ENCODE results near the gene ARHGAP42. TPM values are rescaled to one million over a fixed set of nuclear protein-coding genes. Genes with fewer than 3 reads are reported as not detected.

ARHGAP42 gene
- polyA plus RNA-seq, 3 donors: 0.13 TPM; not detected in 2

DNA sequence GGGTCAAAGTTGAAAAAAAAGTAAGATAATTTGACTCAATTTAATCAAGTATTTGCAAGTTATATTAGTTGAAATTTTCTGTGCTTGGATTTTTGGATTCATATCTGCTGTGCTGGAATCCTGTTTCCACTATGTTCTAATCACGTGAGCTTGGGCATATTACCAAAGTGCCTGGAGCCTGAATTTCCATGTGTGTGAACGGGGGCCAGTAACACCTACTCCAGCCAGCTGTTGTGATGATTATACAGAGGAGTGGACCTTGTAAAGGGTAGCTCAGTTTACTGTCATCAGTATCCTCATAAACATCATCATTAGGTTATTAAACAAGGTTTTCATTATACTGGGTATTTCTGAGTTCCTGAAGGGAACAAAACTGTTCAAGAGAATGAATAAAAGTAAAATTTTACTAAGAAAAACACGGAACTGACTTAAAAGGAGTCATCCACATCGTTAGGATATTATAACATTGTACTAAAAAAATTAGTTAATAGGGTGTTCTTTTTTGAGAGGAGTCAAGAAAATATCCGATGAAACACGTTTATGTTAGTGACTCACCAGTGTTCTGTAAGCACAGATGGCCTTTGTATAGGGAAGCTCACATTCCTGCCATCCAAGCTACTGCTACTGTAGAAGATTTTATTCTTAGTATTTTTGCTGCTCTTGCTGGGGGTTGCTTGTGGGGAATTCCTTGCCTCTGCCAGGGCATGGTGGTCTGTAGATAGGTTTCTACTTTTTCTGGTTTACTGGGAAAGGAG lies 144.1 kb downstream of the ARHGAP42 start:
- H3K4me3 ChIP-seq (replicated peaks in 1 of 3; ENCODE audit: low read depth in 2 of 3, low read length in 3 of 3): no peak overlapping the region
- no peaks in the 10 kb centered on the region for H3K27me3 ChIP-seq (ENCODE audit: control insufficient read depth in 2 of 2, insufficient read depth in 2 of 2, low read length in 2 of 2)
- Mint-ChIP-seq H3K4me3 (no peak overlapping the region), H3K4me1 (no peaks in the 10 kb centered on the region), H3K9me3 (peaks cover 0 to 1% (median 0%) of the 10 kb centered on the region in 7 donors), H3K27me3 (ENCODE audit: low read depth in 3 of 3) (peaks cover 2 to 3% (median 2%) of the 10 kb centered on the region in 3 donors), H3K27ac (no peak overlapping the region), H3K36me3 (no peaks in the 10 kb centered on the region)
- WGBS (ENCODE audit: insufficient coverage): no CpG with 5 or more reads among the region's 6 CpGs
- H3K9me3 ChIP-seq (replicated peaks in 1 of 2; ENCODE audit: control insufficient read depth in 1 of 2, insufficient read depth in 1 of 2, low read length in 2 of 2): no peaks in the 10 kb centered on the region
- H3K27ac ChIP-seq (ENCODE audit: low read depth in 1 of 2, low read length in 2 of 2): no peak overlapping the region
- H3K4me2 ChIP-seq (replicated peaks; ENCODE audit: extremely low read depth, low read length, poor library complexity, severe bottlenecking): no peak overlapping the region
- DNase-seq: no peak
- TF ChIP-seq, protein P1, sequence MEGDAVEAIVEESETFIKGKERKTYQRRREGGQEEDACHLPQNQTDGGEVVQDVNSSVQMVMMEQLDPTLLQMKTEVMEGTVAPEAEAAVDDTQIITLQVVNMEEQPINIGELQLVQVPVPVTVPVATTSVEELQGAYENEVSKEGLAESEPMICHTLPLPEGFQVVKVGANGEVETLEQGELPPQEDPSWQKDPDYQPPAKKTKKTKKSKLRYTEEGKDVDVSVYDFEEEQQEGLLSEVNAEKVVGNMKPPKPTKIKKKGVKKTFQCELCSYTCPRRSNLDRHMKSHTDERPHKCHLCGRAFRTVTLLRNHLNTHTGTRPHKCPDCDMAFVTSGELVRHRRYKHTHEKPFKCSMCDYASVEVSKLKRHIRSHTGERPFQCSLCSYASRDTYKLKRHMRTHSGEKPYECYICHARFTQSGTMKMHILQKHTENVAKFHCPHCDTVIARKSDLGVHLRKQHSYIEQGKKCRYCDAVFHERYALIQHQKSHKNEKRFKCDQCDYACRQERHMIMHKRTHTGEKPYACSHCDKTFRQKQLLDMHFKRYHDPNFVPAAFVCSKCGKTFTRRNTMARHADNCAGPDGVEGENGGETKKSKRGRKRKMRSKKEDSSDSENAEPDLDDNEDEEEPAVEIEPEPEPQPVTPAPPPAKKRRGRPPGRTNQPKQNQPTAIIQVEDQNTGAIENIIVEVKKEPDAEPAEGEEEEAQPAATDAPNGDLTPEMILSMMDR (IDR thresholded peaks at IDR 0.05): no peak
- H3K4me1 ChIP-seq (ENCODE audit: control insufficient read depth in 1 of 2, insufficient read depth in 2 of 2, low read length in 2 of 2): no peaks in the 10 kb centered on the region
- no peak overlapping the region for H2AFZ ChIP-seq (ENCODE audit: insufficient read depth, low read depth, low read length, poor library complexity, severe bottlenecking)
- no peak overlapping the region for H3K9ac ChIP-seq (ENCODE audit: insufficient read depth, low read length, poor library complexity, severe bottlenecking)
- intact Hi-C loops (cut with micrococcal nuclease): no loop called here
- H4K20me1 ChIP-seq (ENCODE audit: insufficient read depth, low read length): no peaks in the 10 kb centered on the region
- no peaks in the 10 kb centered on the region for H3K36me3 ChIP-seq (replicated peaks in 1 of 2; ENCODE audit: control insufficient read depth in 1 of 2, insufficient read depth in 2 of 2, low read length in 2 of 2)
- no peaks in the 10 kb centered on the region for H3K79me2 ChIP-seq (ENCODE audit: insufficient read depth, low read length)

DNA sequence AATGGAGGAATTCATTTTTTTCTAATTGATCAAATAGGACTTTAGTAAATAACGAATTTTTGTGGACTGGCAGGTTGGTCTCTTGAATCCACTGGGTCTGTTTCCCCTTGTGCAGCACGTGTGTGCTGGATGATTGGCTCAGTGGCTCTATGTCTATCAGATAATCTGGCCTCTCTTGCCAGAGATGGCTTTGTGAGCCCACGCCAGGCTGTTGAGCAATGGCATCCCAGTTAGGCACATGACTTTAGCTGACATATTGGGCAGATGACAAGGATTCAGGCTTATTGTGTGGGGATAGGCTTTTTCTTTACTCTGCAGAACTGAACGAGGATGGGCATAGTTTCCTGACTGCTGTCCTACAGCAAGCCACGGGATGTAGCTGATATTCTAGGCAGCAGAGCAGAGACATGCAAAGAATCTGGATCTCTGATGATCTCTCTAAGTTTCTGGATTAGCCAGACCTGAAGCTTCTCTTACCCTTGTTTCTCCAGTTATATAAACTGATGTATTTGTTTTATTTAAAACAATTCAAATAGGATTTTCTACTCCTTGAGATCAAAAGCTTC lies 144.9 kb downstream of the ARHGAP42 start:
- no peak overlapping the region for H3K9ac ChIP-seq (ENCODE audit: insufficient read depth, low read length, poor library complexity, severe bottlenecking)
- H3K4me2 ChIP-seq (replicated peaks; ENCODE audit: extremely low read depth, low read length, poor library complexity, severe bottlenecking): no peak overlapping the region
- H3K36me3 ChIP-seq (replicated peaks in 1 of 2; ENCODE audit: control insufficient read depth in 1 of 2, insufficient read depth in 2 of 2, low read length in 2 of 2): no peaks in the 10 kb centered on the region
- Mint-ChIP-seq H3K9me3 (peaks cover 0 to 1% (median 0%) of the 10 kb centered on the region in 7 donors), H3K27ac (no peak overlapping the region), H3K27me3 (ENCODE audit: low read depth in 3 of 3) (peaks cover 2 to 3% (median 2%) of the 10 kb centered on the region in 3 donors), H3K4me3 (no peak overlapping the region), H3K4me1 (no peaks in the 10 kb centered on the region), H3K36me3 (no peaks in the 10 kb centered on the region)
- no peaks in the 10 kb centered on the region for H4K20me1 ChIP-seq (ENCODE audit: insufficient read depth, low read length)
- DNase-seq: no peak
- no peaks in the 10 kb centered on the region for H3K79me2 ChIP-seq (ENCODE audit: insufficient read depth, low read length)
- H3K4me3 ChIP-seq (replicated peaks in 1 of 3; ENCODE audit: low read depth in 2 of 3, low read length in 3 of 3): no peak overlapping the region
- no peaks in the 10 kb centered on the region for H3K4me1 ChIP-seq (ENCODE audit: control insufficient read depth in 1 of 2, insufficient read depth in 2 of 2, low read length in 2 of 2)
- H3K9me3 ChIP-seq (replicated peaks in 1 of 2; ENCODE audit: control insufficient read depth in 1 of 2, insufficient read depth in 1 of 2, low read length in 2 of 2): no peaks in the 10 kb centered on the region
- TF ChIP-seq, protein P1 (IDR thresholded peaks at IDR 0.05): no peak
- H3K27me3 ChIP-seq (ENCODE audit: control insufficient read depth in 2 of 2, insufficient read depth in 2 of 2, low read length in 2 of 2): no peaks in the 10 kb centered on the region
- H3K27ac ChIP-seq (ENCODE audit: low read depth in 1 of 2, low read length in 2 of 2): no peak overlapping the region
- intact Hi-C loops (cut with micrococcal nuclease): no loop called here
- no peak overlapping the region for H2AFZ ChIP-seq (ENCODE audit: insufficient read depth, low read depth, low read length, poor library complexity, severe bottlenecking)
- 77% methylated on average over 5 of the region's 5 CpGs for whole genome bisulfite sequencing (ENCODE audit: insufficient coverage)

Measured in CD14-positive monocyte (primary cell).